Loucy (cell line): ENCODE data around the gene SAA1.

Source experiments
- H2AFZ ChIP-seq: fragments of 200-600 bp; sonication (generic); 2 replicates; pipeline ENCODE4 v1.6.0; 2016; ENCODE audit warnings: antibody characterized with exemption, mild to moderate bottlenecking, low read length, moderate library complexity
- H3F3A ChIP-seq: fragments of 200-600 bp; 2 replicates; pipeline ENCODE4 v1.6.0; 2016; ENCODE audit warnings: antibody characterized with exemption, low read depth, mild to moderate bottlenecking
- H3K27me3 ChIP-seq: fragments of 200-600 bp; sonication (generic); 2 replicates; pipeline ENCODE4 v1.6.1; 2014; ENCODE audit warnings: low read length, mild to moderate bottlenecking; ENCODE audit not compliant: insufficient read depth, poor library complexity, severe bottlenecking
- H3K36me3 ChIP-seq: fragments of 200-600 bp; sonication (generic); 2 replicates; pipeline ENCODE4 v1.6.1; 2016; ENCODE audit warnings: low read length; ENCODE audit not compliant: insufficient read depth
- H3K4me1 ChIP-seq: fragments of 200-600 bp; sonication (generic); 2 replicates; pipeline ENCODE4 v1.5.1; 2014; ENCODE audit warnings: low read length, mild to moderate bottlenecking; ENCODE audit not compliant: insufficient read depth, poor library complexity, severe bottlenecking
- H3K4me2 ChIP-seq: fragments of 200-600 bp; sonication (generic); 2 replicates; pipeline ENCODE4 v1.6.0; 2014; ENCODE audit warnings: antibody characterized with exemption, low read length, low read depth, mild to moderate bottlenecking; ENCODE audit not compliant: poor library complexity, severe bottlenecking
- H3K4me3 ChIP-seq: fragments of 200-600 bp; sonication (generic); 2 replicates; pipeline ENCODE4 v1.5.1; 2014; ENCODE audit warnings: low read length, mild to moderate bottlenecking, mixed read lengths; ENCODE audit not compliant: poor library complexity, severe bottlenecking
- H3K79me2 ChIP-seq: fragments of 200-600 bp; sonication (generic); 2 replicates; pipeline ENCODE4 v1.6.1; 2014; ENCODE audit warnings: low read length; ENCODE audit not compliant: insufficient read depth
- H3K9ac ChIP-seq: fragments of 200-600 bp; sonication (generic); 2 replicates; pipeline ENCODE4 v1.6.0; 2014; ENCODE audit warnings: mild to moderate bottlenecking, low read depth, low read length, moderate library complexity; ENCODE audit not compliant: poor library complexity, severe bottlenecking
- H3K9me2 ChIP-seq: fragments of 200-600 bp; sonication (generic); replicated peaks from 2 replicates; pipeline ENCODE4 v1.6.1; 2016; ENCODE audit warnings: low read depth, low read length, mixed read lengths
- H3K9me3 ChIP-seq: fragments of 200-600 bp; sonication (generic); 2 replicates; pipeline ENCODE4 v1.6.1; 2014; ENCODE audit warnings: mild to moderate bottlenecking, antibody characterized with exemption, low read length, low read depth; ENCODE audit not compliant: insufficient read depth
- H4K20me1 ChIP-seq: fragments of 200-600 bp; sonication (generic); 2 replicates; pipeline ENCODE4 v1.6.0; 2014; ENCODE audit warnings: antibody characterized with exemption, low read length, mild to moderate bottlenecking; ENCODE audit not compliant: insufficient read depth, poor library complexity, severe bottlenecking
- CTCF ChIP-seq: fragments of 200-600 bp; sonication (generic); conservative IDR thresholded peaks from 2 replicates; pipeline ENCODE4 v1.5.1; 2014; ENCODE audit warnings: mild to moderate bottlenecking, antibody characterized with exemption, low read length
- EZH2phosphoT487 ChIP-seq: fragments of 200-600 bp; IDR thresholded peaks from 2 replicates; pipeline ENCODE4 v1.6.1; 2018; ENCODE audit warnings: antibody characterized with exemption, mild to moderate bottlenecking, moderate library complexity, borderline replicate concordance

Gene SAA1

GRCh38 chr11:18310800-18311340 is 44.8 kb downstream of the SAA1 start:
- Histone ChIP-seq H3K4me1 (no peaks in the 10 kb centered on the region), H3K9ac (no peak overlapping the region), H3K9me3 (no peaks in the 10 kb centered on the region), H3K27me3 (no peaks in the 10 kb centered on the region), H3K4me3 (no peak overlapping the region), H2AFZ (no peak overlapping the region), H3K79me2 (peaks cover 4% of the 10 kb centered on the region; the same call in 1 of the 2 replicates), H3F3A (no peaks in the 10 kb centered on the region), H4K20me1 (no peaks in the 10 kb centered on the region), H3K9me2 (no peaks in the 10 kb centered on the region), H3K36me3 (peaks cover 41% of the 10 kb centered on the region; the same call in 1 of the 2 replicates), H3K4me2 (no peak overlapping the region)
- no peak for TF ChIP-seq CTCF

GRCh38 chr11:18312012-18312411 is 45.9 kb downstream of the SAA1 start:
- no peak overlapping the region for H2AFZ ChIP-seq
- no peak overlapping the region for H3K4me3 ChIP-seq
- H3K27me3 ChIP-seq, result no peaks in the 10 kb centered on the region
- peaks cover 33% of the 10 kb centered on the region; the same call in 1 of the 2 replicates for H3K36me3 ChIP-seq
- H3K9me3 ChIP-seq, result no peaks in the 10 kb centered on the region
- no peaks in the 10 kb centered on the region for H3F3A ChIP-seq
- no peaks in the 10 kb centered on the region for H3K9me2 ChIP-seq
- no peaks in the 10 kb centered on the region for H4K20me1 ChIP-seq
- H3K9ac ChIP-seq, result no peak overlapping the region
- TF ChIP-seq CTCF, result no peak
- TF ChIP-seq EZH2phosphoT487, result no peak
- H3K4me2 ChIP-seq, result no peak overlapping the region
- H3K4me1 ChIP-seq, result no peaks in the 10 kb centered on the region
- H3K79me2 ChIP-seq, result peaks cover 12% of the 10 kb centered on the region; the same call in 1 of the 2 replicates

GRCh38 chr11:18312663-18313420 is 46.8 kb downstream of the SAA1 start:
- Histone ChIP-seq H3K9ac (no peak overlapping the region), H3K9me3 (no peaks in the 10 kb centered on the region), H3K4me3 (no peak overlapping the region), H3K9me2 (no peaks in the 10 kb centered on the region), H3K79me2 (peaks cover 17% of the 10 kb centered on the region), H4K20me1 (no peaks in the 10 kb centered on the region), H3K4me1 (no peaks in the 10 kb centered on the region), H2AFZ (no peak overlapping the region), H3F3A (no peaks in the 10 kb centered on the region), H3K27me3 (no peaks in the 10 kb centered on the region), H3K36me3 (peaks cover 30% of the 10 kb centered on the region; the same call in 1 of the 2 replicates), H3K4me2 (no peak overlapping the region)
- TF ChIP-seq EZH2phosphoT487, result no peak
- TF ChIP-seq CTCF, result no peak
